HG02938 (cell line): Measurements from ENCODE around the gene RPL21.
"Not testable (repeated sequence)": the region's sequence is repeated elsewhere in the genome, so short reads cannot be mapped to it uniquely, and the experiment has no call there.

Experiments used
- ATAC-seq: cut with Tn5 transposase; IDR thresholded peaks from one replicate; pipeline ENCODE4 v1.9.1; 2021; ENCODE audit warnings: mild to moderate bottlenecking, moderate library complexity; ENCODE audit not compliant: unreplicated experiment

RPL21 gene

GRCh38 chr13:27251166-27252091 is at the start of gene RPL21:
TSS of gene RPL21 (plus strand) at chr13:27251558. CDS start at chr13:27253777, 2,219 bp downstream.
- ATAC-seq, result peak; percentile 94

DNA sequence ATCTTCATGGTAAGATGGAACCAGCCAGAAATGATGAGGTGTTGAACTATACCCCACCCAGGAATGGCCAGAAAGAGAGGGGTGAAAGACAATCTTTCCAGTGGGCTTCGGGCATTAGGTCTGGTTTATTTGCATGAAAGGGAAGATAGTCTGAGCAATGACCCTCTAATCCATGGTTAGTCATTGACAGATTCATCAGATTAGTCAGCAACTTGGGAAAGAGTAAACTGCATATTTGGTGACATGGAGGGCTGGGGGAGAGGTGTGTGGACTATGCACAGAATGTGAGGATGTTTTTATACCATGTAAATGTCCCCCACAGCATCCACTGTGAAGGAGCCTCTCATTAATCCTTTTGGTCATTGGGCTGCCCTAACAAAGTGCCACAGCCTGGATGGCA is 49.7 kb upstream of the RPL21 start:
- ATAC-seq, result no peak

- no peak for ATAC-seq
Measured at GRCh38 chr13:27203186-27203585, 48.2 kb upstream of the RPL21 start.

DNA sequence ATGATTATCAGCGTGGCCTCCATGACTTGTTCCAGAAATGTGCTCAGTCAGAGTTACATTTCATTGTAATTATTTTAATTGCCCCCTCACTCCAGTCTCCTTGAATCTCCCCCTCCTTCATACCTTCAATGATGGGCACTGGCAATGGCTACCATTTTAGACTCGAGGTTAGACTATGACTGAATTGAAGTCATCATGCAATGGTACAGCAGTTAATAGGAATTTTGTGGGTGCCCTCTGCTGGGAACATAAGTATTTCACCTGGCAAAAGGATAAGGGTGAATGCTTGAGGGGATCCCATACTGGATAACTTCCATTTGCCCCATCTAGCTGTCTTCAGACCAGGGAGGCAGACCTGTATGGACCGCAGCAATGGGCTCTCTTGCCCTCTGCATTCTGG is 47.5 kb upstream of the RPL21 start:
- ATAC-seq, result no peak

- no peak for ATAC-seq
Measured at GRCh38 chr13:27208514-27208913, 42.8 kb upstream of the RPL21 start.

GRCh38 chr13:27211271-27211670 is 40.1 kb upstream of the RPL21 start:
- ATAC-seq, result no peak

DNA sequence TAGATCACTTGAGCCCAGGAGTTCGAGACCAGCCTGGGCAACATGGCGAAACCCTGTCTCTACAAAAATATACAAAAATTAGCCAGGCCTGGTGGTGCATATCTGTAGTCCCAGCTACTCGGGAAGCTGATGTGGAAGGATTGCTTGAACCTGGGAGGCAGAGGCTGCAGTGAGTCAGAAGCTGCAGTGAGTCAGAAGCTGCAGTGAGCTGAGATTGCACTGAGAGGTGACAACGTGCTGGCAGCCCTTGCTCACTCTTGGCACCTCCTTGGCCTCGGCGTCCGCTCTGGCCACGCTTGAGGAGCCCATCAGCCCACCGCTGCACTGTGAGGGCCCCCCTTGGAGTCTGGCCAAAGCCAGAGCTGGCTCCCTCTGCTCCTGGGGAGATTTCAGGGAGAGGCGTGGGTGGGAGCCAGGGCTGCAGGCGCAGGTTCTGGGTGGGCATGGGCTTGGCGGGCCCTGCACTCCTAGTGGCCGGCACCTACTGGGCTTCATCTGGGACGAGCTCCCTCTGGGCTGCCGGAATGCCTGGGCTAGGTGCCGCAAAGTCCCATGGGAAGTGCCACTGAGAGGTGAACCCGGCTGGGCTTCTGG is 39.5 kb upstream of the RPL21 start:
- ATAC-seq, result no peak

DNA sequence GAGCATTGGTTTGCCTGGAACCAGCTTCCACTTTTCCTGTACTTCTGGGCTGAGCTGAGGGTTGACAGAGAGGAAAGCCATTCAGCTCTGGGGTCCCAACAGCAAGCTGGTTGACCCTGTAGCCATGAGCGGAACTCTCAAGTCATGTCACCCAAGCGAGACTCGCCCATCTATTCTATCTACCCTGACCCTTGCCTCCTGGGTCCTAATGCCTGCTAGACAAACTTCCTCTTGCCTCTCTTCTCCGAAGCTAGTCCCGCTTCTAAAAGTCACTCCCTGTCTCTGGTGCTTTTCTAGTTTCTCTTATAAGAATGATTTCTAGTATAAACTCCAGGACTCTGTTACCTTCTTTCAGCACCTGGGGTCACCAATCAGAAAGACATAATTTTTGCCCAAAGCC is 38.0 kb upstream of the RPL21 start:
- ATAC-seq, result not testable (repeated sequence)

DNA sequence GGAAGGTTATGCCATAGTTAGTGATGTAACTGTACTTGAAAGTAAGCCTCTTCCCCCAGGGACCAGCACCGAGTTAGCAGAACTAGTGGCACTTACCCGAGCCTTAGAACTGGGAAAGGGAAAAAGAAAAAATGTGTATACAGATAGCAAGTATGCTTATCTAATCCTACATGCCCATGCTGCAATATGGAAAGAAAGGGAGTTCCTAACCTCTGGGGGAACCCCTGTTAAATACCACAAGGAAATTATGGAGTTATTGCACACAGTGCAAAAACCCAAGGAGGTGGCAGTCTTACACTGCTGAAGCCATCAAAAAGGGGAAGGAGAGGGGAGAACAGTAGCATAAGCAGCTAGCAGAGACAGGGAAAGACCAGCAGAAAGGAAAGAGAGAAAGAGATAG is 33.6 kb upstream of the RPL21 start:
- ATAC-seq, result not testable (repeated sequence)

GRCh38 chr13:27218861-27219260 is 32.5 kb upstream of the RPL21 start:
- not testable (repeated sequence) for ATAC-seq

DNA sequence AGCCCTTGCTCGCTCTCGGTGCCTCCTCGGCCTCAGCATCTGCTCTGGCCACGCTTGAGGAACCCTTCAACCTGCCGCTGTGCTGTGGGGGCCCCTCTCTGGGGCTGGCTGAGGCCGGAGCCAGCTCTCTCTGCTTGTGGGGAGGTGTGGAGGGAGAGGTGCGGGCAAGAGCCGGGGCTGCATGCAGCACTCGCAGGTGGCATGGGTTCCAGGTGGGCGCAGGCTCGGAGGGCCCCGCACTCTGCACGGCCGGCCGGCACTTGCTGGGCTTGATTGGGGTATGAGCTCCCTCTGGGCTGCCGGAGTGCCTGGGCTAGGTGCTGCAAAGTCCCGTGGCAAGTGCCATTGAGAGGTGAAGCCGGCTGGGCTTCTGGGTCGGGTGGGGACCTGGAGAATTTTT is 31.7 kb upstream of the RPL21 start:
- ATAC-seq, result no peak

DNA sequence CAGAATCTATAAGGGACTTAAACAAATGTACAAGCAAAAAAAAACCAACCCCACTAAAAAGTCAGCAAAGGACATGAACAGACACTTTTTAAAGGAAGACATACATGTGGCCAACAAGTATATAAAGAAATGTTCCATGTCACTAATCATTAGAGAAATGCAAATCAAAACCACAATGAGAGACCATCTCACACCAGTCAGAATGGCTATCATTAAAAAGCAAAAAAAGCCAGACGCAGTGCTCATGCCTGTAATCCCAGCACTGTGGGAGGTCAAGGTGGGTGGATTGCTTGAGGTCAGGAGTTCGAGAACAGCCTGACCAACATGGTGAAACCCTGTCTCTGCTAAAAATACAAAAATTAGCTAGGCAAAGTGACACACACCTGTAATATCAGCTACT is 29.3 kb upstream of the RPL21 start:
- peak; percentile 81 for ATAC-seq

DNA sequence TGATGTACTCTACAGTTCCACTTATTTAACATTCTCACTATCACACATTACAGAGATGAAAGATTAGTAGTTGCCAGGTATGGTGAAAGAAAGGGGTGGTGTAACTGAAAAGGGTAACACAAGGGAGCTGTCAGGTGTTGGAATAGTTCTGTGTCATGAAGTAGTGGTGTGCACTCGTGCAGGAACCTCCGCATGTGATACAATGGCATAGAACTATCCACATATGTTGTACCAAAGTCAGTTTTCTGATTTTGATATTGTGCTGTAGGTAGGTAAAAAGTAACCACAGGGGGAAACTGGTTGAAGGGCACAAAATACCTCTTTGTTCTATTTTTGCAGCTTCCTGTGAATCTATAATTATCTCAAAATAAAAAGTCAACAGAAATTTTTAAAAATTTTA is 24.4 kb upstream of the RPL21 start:
- no peak for ATAC-seq

DNA sequence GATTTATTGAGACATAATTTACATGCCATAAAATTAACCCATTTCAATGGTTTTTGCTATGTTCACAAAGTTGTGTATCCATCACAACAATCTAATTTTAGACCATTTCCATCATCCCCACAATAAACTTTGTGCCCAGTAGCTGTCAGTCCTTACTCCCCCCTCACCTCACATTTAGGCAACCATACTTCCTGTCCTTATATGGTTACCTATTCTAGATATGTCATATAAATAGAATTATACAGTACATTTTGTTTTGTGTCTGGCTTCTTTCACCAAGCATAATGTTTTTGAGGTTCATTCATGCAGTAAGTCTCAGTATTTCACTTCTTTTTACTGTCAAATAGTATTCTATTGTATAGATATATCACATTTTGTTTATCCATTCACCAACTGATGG is 23.2 kb upstream of the RPL21 start:
- no peak for ATAC-seq

GRCh38 chr13:27229642-27230041 is 21.7 kb upstream of the RPL21 start:
- ATAC-seq, result no peak

DNA sequence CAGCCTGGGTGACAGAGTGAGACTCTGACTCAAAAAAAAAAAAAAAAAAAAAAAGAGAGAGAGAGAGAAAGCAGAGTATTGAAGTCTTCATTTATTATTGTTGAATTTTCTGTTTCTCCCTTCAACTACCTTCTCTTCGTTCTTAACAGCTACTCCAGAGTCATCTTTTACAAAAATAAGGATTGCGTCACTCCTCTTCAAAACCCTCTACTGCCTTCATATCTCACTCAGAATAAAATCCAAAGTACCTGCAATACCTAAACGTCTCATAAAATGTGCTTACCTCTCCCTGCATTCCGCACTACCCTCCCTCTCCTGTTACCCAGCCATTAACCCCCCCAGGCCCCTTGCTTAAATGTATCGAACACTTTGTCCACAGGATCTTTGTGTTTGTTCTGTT is 17.4 kb upstream of the RPL21 start:
- ATAC-seq, result no peak

- no peak for ATAC-seq
Measured at GRCh38 chr13:27236478-27236877, 14.9 kb upstream of the RPL21 start.

- no peak for ATAC-seq
Measured at GRCh38 chr13:27242702-27243101, 8.7 kb upstream of the RPL21 start.

GRCh38 chr13:27245610-27246009 is 5.7 kb upstream of the RPL21 start:
- no peak for ATAC-seq

GRCh38 chr13:27250833-27251165 is 559 bp upstream of the RPL21 start:
- peak; percentile 3 for ATAC-seq

GRCh38 chr13:27252467-27252866 is 1.1 kb downstream of the RPL21 start:
- ATAC-seq, result no peak

DNA sequence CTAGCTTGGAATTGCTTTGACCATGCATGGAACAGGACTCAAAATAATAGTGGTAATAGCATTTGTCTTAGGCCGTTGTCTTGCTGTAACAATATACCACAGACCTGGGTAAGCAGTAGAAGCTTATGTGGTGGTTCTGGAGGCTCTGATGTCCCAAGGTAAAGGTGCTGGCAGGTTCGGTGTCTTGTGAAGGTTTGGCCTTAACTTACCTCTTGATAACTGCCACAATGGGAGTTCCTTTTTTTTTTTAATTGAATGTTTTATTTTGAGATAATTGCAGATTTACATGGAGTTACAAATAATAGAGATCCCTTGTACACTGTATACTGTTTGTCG is 5.8 kb downstream of the RPL21 start:
- no peak for ATAC-seq
